Upper lobe of right lung (tissue), 1 donor: Measurements from ENCODE around the gene SLC45A1. TPM values are rescaled to one million over a fixed set of nuclear protein-coding genes. Genes with fewer than 3 reads are reported as not detected.
A peak's percentile ranks its signal among the peaks of the same experiment; 100 is the strongest.

ENCODE experiments used
- ATAC-seq: fragments of 200-7000 bp; cut with Tn5 transposase; one replicate; pipeline ENCODE4 v1.9.1; 2020; ENCODE audit warnings: mild to moderate bottlenecking, moderate library complexity
- DNase-seq: peaks from one replicate; pipeline ENCODE4 v3.0.0-alpha.2; 2020
- H3K27ac ChIP-seq: fragments of 200-600 bp; one replicate; pipeline ENCODE4 v1.8.0; 2022
- H3K27me3 ChIP-seq: fragments of 200-600 bp; one replicate; pipeline ENCODE4 v1.8.0; 2022; ENCODE audit warnings: mild to moderate bottlenecking
- H3K36me3 ChIP-seq: fragments of 200-600 bp; one replicate; pipeline ENCODE4 v1.8.0; 2022
- H3K4me1 ChIP-seq: fragments of 200-600 bp; one replicate; pipeline ENCODE4 v1.8.0; 2022
- H3K4me3 ChIP-seq: fragments of 200-600 bp; one replicate; pipeline ENCODE4 v1.8.0; 2022; ENCODE audit warnings: mild to moderate bottlenecking
- H3K9me3 ChIP-seq: fragments of 200-600 bp; one replicate; pipeline ENCODE4 v1.8.0; 2022
- CTCF ChIP-seq: fragments of 200-600 bp; IDR thresholded peaks from one replicate; pipeline ENCODE4 v1.8.0; 2022; ENCODE audit warnings: antibody characterized with exemption
- intact Hi-C: fragments of 100-400 bp; cut with DNase I; formaldehyde crosslinking; loops from one replicate; pipeline ENCODE4 v1.11.0; 2022
- total RNA-seq: library from RNA; stranded (reverse); fragmentation: NEBNext Ultra II Directional; extraction: Animal tissue kit (Norgen Biotek cat#: 25700); gene quantifications from one replicate; pipeline ENCODE4 v1.2.1, GENCODE V29; 2021
- donor health status: DM: no; HTN: yes; CAD: no; lungs with severe emphysema.

The SLC45A1 gene
- total RNA-seq, 1 donor from 2014 or later, result 1.9 TPM

GRCh38 chr1:8281843-8282509, 35.9 kb upstream of the SLC45A1 start:
- DNase-seq (peak; percentile 66), ATAC-seq (peak; percentile 84)
- H3K27ac ChIP-seq, result peak overlapping the region; percentile 14
- H3K4me1 ChIP-seq, result no peaks in the 10 kb centered on the region
- no peak for TF ChIP-seq CTCF
- no peak overlapping the region for H3K4me3 ChIP-seq
- H3K36me3 ChIP-seq, result no peaks in the 10 kb centered on the region
- intact Hi-C loops, result no loop called here
- H3K9me3 ChIP-seq, result no peaks in the 10 kb centered on the region
- no peaks in the 10 kb centered on the region for H3K27me3 ChIP-seq

- DNase-seq, result peak; percentile 60
- H3K4me1 ChIP-seq, result no peaks in the 10 kb centered on the region
- peak; percentile 78 for ATAC-seq
- no peaks in the 10 kb centered on the region for H3K36me3 ChIP-seq
- H3K27ac ChIP-seq, result peak overlapping the region; percentile 24
- H3K9me3 ChIP-seq, result no peaks in the 10 kb centered on the region
- no peaks in the 10 kb centered on the region for H3K27me3 ChIP-seq
- H3K4me3 ChIP-seq, result no peak overlapping the region
- no peak for TF ChIP-seq CTCF
- intact Hi-C loops, result no loop called here
These were observed 34.6 kb upstream of the SLC45A1 start for GRCh38 chr1:8283058-8283884.

GRCh38 chr1:8284127-8284526, 33.8 kb upstream of the SLC45A1 start:
- intact Hi-C loops, result no loop called here
- H3K27ac ChIP-seq, result no peak overlapping the region
- TF ChIP-seq CTCF, result no peak

GRCh38 chr1:8285103-8285502, 32.8 kb upstream of the SLC45A1 start:
- Histone ChIP-seq H3K4me1 (no peaks in the 10 kb centered on the region), H3K27me3 (no peaks in the 10 kb centered on the region), H3K27ac (no peak overlapping the region), H3K36me3 (no peaks in the 10 kb centered on the region), H3K4me3 (no peak overlapping the region), H3K9me3 (no peaks in the 10 kb centered on the region)
- no peak for TF ChIP-seq CTCF
- ATAC-seq, result no peak
- intact Hi-C loops, result no loop called here
- DNase-seq, result no peak

More at GRCh38 chr1:8284127-8284526, 33.8 kb upstream of the SLC45A1 start:
- DNase-seq (no peak), ATAC-seq (no peak)
- Histone ChIP-seq H3K27me3 (no peaks in the 10 kb centered on the region), H3K9me3 (no peaks in the 10 kb centered on the region), H3K4me3 (no peak overlapping the region), H3K36me3 (no peaks in the 10 kb centered on the region), H3K4me1 (no peaks in the 10 kb centered on the region)

- no peaks in the 10 kb centered on the region for H3K9me3 ChIP-seq
- no peak overlapping the region for H3K27ac ChIP-seq
- no peak overlapping the region for H3K4me3 ChIP-seq
- intact Hi-C loops, result no loop called here
- no peak for TF ChIP-seq CTCF
- ATAC-seq (no peak), DNase-seq (no peak)
- no peaks in the 10 kb centered on the region for H3K4me1 ChIP-seq
- H3K36me3 ChIP-seq, result no peaks in the 10 kb centered on the region
- H3K27me3 ChIP-seq, result no peaks in the 10 kb centered on the region
These were observed 31.9 kb upstream of the SLC45A1 start for GRCh38 chr1:8285965-8286364.
